KMS-11 (cell line): Measurements from ENCODE around the gene NT5DC1.

Experiments
- H2AFZ ChIP-seq: fragments of 200-600 bp; sonication (generic); 2 replicates; pipeline ENCODE4 v1.6.1; 2016; ENCODE audit warnings: antibody characterized with exemption, mixed run types, low read depth
- H3K27ac ChIP-seq: fragments of 200-600 bp; sonication (generic); 2 replicates; pipeline ENCODE4 v1.6.1; 2016; ENCODE audit warnings: mild to moderate bottlenecking, mixed run types
- H3K27me3 ChIP-seq: fragments of 200-600 bp; sonication (generic); 2 replicates; pipeline ENCODE4 v1.6.1; 2017; ENCODE audit warnings: mild to moderate bottlenecking, low read depth, mixed run types, moderate library complexity; ENCODE audit not compliant: insufficient read depth
- H3K36me3 ChIP-seq: fragments of 200-600 bp; sonication (generic); 2 replicates; pipeline ENCODE4 v1.6.1; 2017; ENCODE audit warnings: mild to moderate bottlenecking, mixed run types; ENCODE audit not compliant: insufficient read depth
- H3K4me1 ChIP-seq: fragments of 200-600 bp; sonication (generic); 2 replicates; pipeline ENCODE4 v1.6.1; 2016; ENCODE audit warnings: mild to moderate bottlenecking, low read depth, mixed run types; ENCODE audit not compliant: poor library complexity, severe bottlenecking
- H3K4me2 ChIP-seq: fragments of 200-600 bp; sonication (generic); 2 replicates; pipeline ENCODE4 v1.7.0; 2016; ENCODE audit warnings: mild to moderate bottlenecking, mixed run types
- H3K4me3 ChIP-seq: fragments of 200-600 bp; sonication (generic); IDR thresholded peaks from 2 replicates; pipeline ENCODE4 v1.6.1; 2017; ENCODE audit warnings: low read depth, low read length, mixed read lengths; ENCODE audit not compliant: insufficient read depth
- H3K79me2 ChIP-seq: fragments of 200-600 bp; sonication (generic); 2 replicates; pipeline ENCODE4 v1.6.1; 2016; ENCODE audit warnings: low read depth, mixed run types; ENCODE audit not compliant: insufficient read depth
- H3K9ac ChIP-seq: fragments of 200-600 bp; sonication (generic); 2 replicates; pipeline ENCODE4 v1.6.1; 2016; ENCODE audit warnings: mild to moderate bottlenecking, mixed run types
- H4K20me1 ChIP-seq: fragments of 200-600 bp; sonication (generic); 2 replicates; pipeline ENCODE4 v1.6.1; 2016; ENCODE audit warnings: mild to moderate bottlenecking, mixed run types; ENCODE audit not compliant: insufficient read depth
- CTCF ChIP-seq: fragments of 200-600 bp; sonication (generic); conservative IDR thresholded peaks from 2 replicates; pipeline ENCODE4 v1.6.1; 2017; ENCODE audit warnings: low read depth, mild to moderate bottlenecking, antibody characterized with exemption, low read length, moderate library complexity, mixed read lengths

The NT5DC1 gene

GRCh38 chr6:116210316-116210715, 109.7 kb downstream of the NT5DC1 start:
- Histone ChIP-seq H3K27me3 (no peaks in the 10 kb centered on the region), H3K4me3 (no peak overlapping the region), H3K4me1 (peaks cover 3% of the 10 kb centered on the region), H3K4me2 (no peak overlapping the region), H3K27ac (no peak overlapping the region), H2AFZ (no peak overlapping the region), H3K36me3 (no peaks in the 10 kb centered on the region), H3K79me2 (no peaks in the 10 kb centered on the region), H4K20me1 (no peaks in the 10 kb centered on the region), H3K9ac (no peak overlapping the region)
- TF ChIP-seq CTCF, result no peak

DNA sequence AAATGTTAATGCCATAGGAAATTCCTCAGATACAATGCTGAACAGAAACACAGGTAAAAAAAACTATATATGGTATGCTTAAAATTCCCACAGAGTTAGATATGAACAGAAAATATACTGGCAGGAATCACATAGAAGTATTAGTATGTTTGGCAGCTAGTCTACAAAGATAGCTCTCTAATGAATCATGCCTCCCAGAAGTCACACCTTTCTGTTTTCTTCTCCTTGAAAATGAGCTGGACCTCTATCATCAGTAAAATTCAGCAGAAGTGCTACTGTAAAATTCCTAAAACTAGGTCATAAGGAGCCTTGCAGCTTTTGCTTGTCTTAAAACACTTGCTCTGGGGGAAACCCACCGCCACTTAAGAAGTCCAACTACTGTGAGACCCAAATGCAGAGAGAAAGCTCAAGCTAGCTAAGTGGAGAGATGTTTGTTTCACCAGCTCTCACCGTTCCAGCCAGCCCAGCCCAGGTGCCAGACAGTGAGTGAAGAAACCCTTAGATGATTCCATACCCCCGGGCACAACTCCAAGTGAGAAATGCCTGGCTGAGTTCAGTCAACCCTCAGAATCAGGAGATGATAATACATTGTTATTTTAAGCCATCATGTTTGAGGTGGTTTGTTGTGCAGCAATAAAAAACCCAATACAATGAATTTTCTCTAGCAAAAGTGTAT, 110.2 kb downstream of the NT5DC1 start:
- TF ChIP-seq CTCF, result no peak
- Histone ChIP-seq H2AFZ (no peak overlapping the region), H3K36me3 (no peaks in the 10 kb centered on the region), H3K4me3 (no peak overlapping the region), H3K27me3 (no peaks in the 10 kb centered on the region), H3K4me2 (no peak overlapping the region), H3K27ac (no peak overlapping the region), H3K4me1 (no peaks in the 10 kb centered on the region), H3K79me2 (no peaks in the 10 kb centered on the region), H3K9ac (no peak overlapping the region), H4K20me1 (no peaks in the 10 kb centered on the region)

DNA sequence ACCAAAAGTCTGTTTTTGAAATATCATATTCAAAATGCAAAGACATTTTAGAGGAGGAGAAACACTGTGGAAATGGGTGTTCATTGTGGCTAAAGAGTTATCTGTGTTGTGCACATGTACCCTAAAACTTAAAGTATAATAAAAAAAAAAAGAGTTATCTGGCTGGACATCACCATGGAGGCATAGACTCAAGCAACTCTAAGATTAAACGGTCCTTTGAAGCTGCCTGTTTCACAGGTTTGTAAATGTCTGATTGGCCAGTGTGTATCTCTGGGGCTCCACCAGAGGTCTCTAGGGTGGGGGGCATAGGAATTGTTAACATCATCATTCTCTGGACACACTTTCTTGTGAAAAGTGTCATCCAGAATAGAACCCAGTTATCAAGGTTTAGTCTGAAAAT, 114.0 kb downstream of the NT5DC1 start:
- Histone ChIP-seq H3K4me1 (no peaks in the 10 kb centered on the region), H3K9ac (no peak overlapping the region), H3K27ac (no peak overlapping the region), H2AFZ (no peak overlapping the region), H3K4me2 (no peak overlapping the region), H3K4me3 (no peak overlapping the region), H3K36me3 (no peaks in the 10 kb centered on the region), H3K79me2 (no peaks in the 10 kb centered on the region), H4K20me1 (no peaks in the 10 kb centered on the region), H3K27me3 (no peaks in the 10 kb centered on the region)
- no peak for TF ChIP-seq CTCF

- H4K20me1 ChIP-seq, result no peaks in the 10 kb centered on the region
- no peaks in the 10 kb centered on the region for H3K79me2 ChIP-seq
- H2AFZ ChIP-seq, result no peak overlapping the region
- H3K27me3 ChIP-seq, result no peaks in the 10 kb centered on the region
- no peak overlapping the region for H3K4me2 ChIP-seq
- no peak overlapping the region for H3K4me3 ChIP-seq
- H3K4me1 ChIP-seq, result no peaks in the 10 kb centered on the region
- TF ChIP-seq CTCF, result no peak
- H3K27ac ChIP-seq, result no peak overlapping the region
- no peaks in the 10 kb centered on the region for H3K36me3 ChIP-seq
- no peak overlapping the region for H3K9ac ChIP-seq
Measured at GRCh38 chr6:116215414-116215813, 114.8 kb downstream of the NT5DC1 start.
